ENCODE data around the gene EXOC2.

DNA sequence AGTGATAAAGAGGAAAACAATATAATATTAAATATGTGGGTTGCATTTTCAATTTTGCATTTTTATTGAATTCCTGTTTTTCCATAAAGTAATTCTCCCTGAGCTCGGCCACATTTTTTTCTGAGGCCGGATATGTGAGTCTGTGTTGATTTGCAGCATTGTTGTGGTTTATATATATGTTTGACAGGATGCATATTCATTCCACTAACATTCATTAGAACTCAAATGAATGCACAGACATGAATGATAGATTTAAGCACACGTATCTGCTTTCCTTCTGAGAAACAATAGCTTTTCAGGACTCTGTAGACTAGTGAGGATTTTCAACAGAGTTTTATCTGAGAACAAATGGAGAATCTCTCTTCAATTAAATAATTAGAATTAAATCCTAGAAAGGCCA is 10.6 kb upstream of the EXOC2 start:
- no peak for TF ChIP-seq ZFX (IDR thresholded peaks at IDR 0.05)
- TF ChIP-seq CTCF (conservative IDR thresholded peaks at IDR 0.05) = no peak

All from C4-2B (cell line).